GM15510 (cell line): ENCODE data around the gene MAP3K12.

Experiments
- POLR2A ChIP-seq: IDR thresholded peaks from 3 replicates; pipeline ENCODE4 v1.6.1; 2011; ENCODE audit warnings: borderline replicate concordance; ENCODE audit not compliant: insufficient read length; ENCODE audit errors: extremely low read depth

Gene MAP3K12

GRCh38 chr12:53485955-53486735, 13.1 kb downstream of the MAP3K12 start:
- no peak for TF ChIP-seq POLR2A

- no peak for TF ChIP-seq POLR2A
Observed at GRCh38 chr12:53484686-53485575, 14.3 kb downstream of the MAP3K12 start.

DNA sequence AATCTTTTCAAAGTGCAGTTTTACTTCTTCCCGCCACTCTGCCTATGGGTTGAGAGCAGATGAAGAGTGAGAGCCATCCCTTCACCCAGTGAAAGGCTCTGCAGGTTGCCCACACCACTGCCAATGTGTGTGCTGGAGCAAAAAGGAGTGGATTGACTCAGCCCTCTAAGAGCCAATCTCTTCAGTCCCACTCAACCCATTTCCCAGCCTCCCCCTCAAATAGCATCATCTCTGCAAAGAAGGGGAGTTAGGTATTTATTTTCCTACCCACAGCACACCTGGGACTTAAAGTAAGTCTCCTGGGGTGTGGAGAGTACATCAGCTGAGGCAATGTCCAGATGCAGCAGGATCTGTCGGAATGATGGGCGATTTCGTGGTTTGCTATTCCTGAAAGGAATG, 15.3 kb downstream of the MAP3K12 start:
- no peak for TF ChIP-seq POLR2A

GRCh38 chr12:53483225-53483978, 15.9 kb downstream of the MAP3K12 start:
- TF ChIP-seq POLR2A: no peak

- TF ChIP-seq POLR2A: no peak
Observed at GRCh38 chr12:53482626-53483168, 16.6 kb downstream of the MAP3K12 start.

DNA sequence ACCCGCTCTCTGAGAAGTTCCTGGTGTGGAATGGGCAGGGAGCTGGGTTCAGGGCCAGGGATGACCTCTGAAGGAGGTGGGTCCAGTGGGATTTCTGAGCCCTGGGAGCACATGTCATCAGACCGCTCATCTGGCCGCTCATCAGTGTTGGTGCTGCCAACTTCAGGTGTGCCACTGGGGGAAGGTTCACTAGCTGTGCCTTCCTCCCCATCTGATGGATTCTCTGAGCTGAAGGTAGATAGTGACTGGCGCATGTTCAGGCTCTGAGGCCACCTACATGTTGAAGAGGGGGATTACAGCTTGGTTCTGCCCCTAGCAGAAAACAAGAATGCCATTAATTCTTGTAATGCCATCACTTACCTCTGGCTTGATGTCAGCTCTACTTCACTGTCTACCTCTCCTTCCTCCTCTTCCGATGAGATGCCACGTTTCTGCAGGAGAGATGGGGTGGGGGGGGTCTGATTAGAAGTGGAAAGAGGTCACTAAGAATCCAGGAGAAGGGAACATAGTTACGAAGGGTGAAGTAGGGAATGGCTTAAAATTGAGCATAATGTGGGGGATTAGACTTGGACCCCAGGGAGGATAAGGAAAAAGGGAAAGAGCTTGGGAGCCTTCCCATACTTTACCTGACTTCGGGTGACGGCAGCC, 17.2 kb downstream of the MAP3K12 start:
- TF ChIP-seq POLR2A: no peak

DNA sequence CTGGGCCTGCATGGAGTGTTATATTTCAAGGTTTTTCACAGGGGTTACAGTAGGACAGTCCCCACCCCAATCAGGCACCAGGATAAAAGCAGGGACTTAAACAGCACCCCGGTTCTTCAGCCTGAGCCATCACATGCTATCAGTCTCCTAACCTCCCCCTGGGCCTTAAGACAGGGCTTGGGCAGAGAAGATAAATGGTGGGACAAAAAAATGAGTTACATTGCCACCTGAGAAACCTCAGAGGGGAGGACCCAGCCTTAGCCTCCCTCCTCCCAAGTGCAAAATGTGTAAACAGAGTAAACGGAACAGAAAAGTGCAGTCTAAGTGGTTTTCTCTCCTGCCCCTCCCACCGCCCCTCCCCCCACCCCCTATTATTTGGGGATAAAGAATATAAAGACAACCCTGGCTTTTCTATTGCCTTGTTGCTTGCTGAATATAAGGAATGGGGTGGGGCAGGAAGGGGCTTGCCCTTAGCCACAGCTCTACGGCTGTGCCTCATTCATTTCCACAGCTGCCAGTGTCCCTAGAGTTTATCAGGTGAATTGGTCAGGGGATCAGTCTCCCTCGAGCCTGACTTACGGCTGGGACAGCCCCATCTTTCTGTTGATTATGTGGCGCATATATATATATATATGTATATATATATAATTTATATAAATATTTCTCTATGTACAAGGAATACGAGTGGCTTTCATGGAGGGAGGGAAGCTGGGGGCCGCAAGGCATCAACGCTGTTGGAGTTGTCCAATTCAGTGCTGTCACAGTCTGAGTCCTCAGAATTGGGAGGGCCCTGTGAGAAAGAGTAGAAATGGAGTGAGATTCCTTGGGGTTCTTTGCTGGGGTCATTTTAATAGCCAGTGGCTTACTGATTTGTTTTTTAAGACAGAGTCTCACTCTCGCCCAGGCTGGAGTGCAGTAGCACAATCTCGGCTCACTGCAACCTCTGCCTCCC, 18.5 kb downstream of the MAP3K12 start:
- TF ChIP-seq POLR2A: no peak

GRCh38 chr12:53479331-53479730, 19.9 kb downstream of the MAP3K12 start:
- TF ChIP-seq POLR2A: no peak

GRCh38 chr12:53478865-53479264, 20.4 kb downstream of the MAP3K12 start:
- no peak for TF ChIP-seq POLR2A

GRCh38 chr12:53476769-53477209, 22.5 kb downstream of the MAP3K12 start:
- no peak for TF ChIP-seq POLR2A

- no peak for TF ChIP-seq POLR2A
Observed at GRCh38 chr12:53474819-53475218, 24.4 kb downstream of the MAP3K12 start.

DNA sequence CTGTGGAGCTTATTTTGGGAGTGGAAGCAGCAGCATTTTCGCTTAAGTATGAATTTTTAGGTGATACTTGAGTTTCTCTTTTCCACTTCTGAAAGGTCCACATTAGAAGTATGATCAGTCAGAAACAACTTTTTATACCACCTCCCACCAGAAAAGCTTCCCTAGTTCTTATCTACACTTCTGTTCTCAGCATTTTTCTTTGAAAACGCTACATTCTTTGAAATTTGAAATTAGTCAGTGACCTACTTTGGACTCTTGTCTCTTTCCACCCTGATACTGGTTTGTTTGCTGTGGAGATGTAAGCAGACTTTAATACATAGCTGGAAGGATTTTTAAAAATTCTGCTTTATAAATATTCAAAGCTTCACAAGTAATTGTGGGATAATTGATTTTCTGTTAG, 25.2 kb downstream of the MAP3K12 start:
- no peak for TF ChIP-seq POLR2A

GRCh38 chr12:53472056-53472582, 27.1 kb downstream of the MAP3K12 start:
- TF ChIP-seq POLR2A: no peak
